Vagina (tissue), 2 donors: Measurements from ENCODE around the gene RS1.

ENCODE experiments used
- POLR2AphosphoS5 ChIP-seq, 2 donors: sonication (generic); formaldehyde crosslinking; IDR thresholded peaks; one replicate each; pipeline ENCODE4 v1.9.0; 2017; ENCODE audit warnings: antibody characterized with exemption in 2 of 2, mild to moderate bottlenecking in 2 of 2, low read depth in 1 of 2; ENCODE audit not compliant: insufficient read depth in 1 of 2
- TF ChIP-seq, protein P1 (sequence below), 3 experiments: fragments of 450-650 bp in 2 of 3; fragments of 200-600 bp in 1 of 3; sonication (generic) in 1 of 3; IDR thresholded peaks; one replicate each; pipeline ENCODE4 v1.5.1; 2017 to 2019; ENCODE audit warnings: antibody characterized with exemption in 3 of 3, mild to moderate bottlenecking in 2 of 3, moderate library complexity in 2 of 3

GRCh38 chrX:18654875-18655836, 16.8 kb downstream of the RS1 start:
- TF ChIP-seq, protein P1, sequence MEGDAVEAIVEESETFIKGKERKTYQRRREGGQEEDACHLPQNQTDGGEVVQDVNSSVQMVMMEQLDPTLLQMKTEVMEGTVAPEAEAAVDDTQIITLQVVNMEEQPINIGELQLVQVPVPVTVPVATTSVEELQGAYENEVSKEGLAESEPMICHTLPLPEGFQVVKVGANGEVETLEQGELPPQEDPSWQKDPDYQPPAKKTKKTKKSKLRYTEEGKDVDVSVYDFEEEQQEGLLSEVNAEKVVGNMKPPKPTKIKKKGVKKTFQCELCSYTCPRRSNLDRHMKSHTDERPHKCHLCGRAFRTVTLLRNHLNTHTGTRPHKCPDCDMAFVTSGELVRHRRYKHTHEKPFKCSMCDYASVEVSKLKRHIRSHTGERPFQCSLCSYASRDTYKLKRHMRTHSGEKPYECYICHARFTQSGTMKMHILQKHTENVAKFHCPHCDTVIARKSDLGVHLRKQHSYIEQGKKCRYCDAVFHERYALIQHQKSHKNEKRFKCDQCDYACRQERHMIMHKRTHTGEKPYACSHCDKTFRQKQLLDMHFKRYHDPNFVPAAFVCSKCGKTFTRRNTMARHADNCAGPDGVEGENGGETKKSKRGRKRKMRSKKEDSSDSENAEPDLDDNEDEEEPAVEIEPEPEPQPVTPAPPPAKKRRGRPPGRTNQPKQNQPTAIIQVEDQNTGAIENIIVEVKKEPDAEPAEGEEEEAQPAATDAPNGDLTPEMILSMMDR (IDR thresholded peaks at IDR 0.05): no peak
- no peak for TF ChIP-seq POLR2AphosphoS5 (IDR thresholded peaks at IDR 0.05; ENCODE audit: insufficient read depth in 1 of 2, low read depth in 1 of 2)
